HL-60 (cell line): ENCODE measurements around the gene NPAS2.

Experiments used
- DNase-seq, 2 experiments: peaks; one replicate each; pipeline ENCODE4 v3.0.0-alpha.2; 2010 to 2020; ENCODE audit warnings: low read depth in 1 of 2, low spot score in 1 of 2
- H3K27ac ChIP-seq: fragments of 250-450 bp; sonication (Bioruptor Pico); replicated peaks from 2 replicates; pipeline ENCODE4 v1.5.1; 2020; ENCODE audit warnings: mild to moderate bottlenecking, moderate library complexity
- H3K27me3 ChIP-seq: fragments of 250-450 bp; sonication (Bioruptor Pico); 2 replicates; pipeline ENCODE4 v1.5.1; 2021; ENCODE audit warnings: mild to moderate bottlenecking, moderate library complexity; ENCODE audit not compliant: insufficient read depth, poor library complexity, severe bottlenecking
- H3K4me3 ChIP-seq: replicated peaks from 2 replicates; pipeline ENCODE4 v1.5.1; 2011; ENCODE audit warnings: mild to moderate bottlenecking, control low read depth, low read length; ENCODE audit not compliant: insufficient read depth
- CTCF ChIP-seq: IDR thresholded peaks from one replicate; pipeline ENCODE4 v1.5.1; 2011; ENCODE audit warnings: low read length, control low read depth, inconsistent platforms; ENCODE audit not compliant: insufficient read depth
- GABPA ChIP-seq: IDR thresholded peaks from 2 replicates; pipeline ENCODE4 v1.6.1; 2012; ENCODE audit warnings: low read depth
- POLR2AphosphoS5 ChIP-seq: IDR thresholded peaks from 2 replicates; pipeline ENCODE4 v1.6.1; 2012; ENCODE audit warnings: low read depth
- SPI1 ChIP-seq: IDR thresholded peaks from 2 replicates; pipeline ENCODE4 v1.6.1; 2012; ENCODE audit warnings: low read depth, mild to moderate bottlenecking, borderline replicate concordance
- TF ChIP-seq, protein P1 (sequence below): IDR thresholded peaks from 2 replicates; pipeline ENCODE4 v1.6.1; 2012; ENCODE audit warnings: low read depth; ENCODE audit not compliant: insufficient replicate concordance

NPAS2 gene

GRCh38 chr2:100789361-100789760, 30.6 kb upstream of the NPAS2 start:
- Histone ChIP-seq H3K27me3 (no peaks in the 10 kb centered on the region), H3K27ac (no peak overlapping the region), H3K4me3 (no peak overlapping the region)
- DNase-seq: no peak
- TF ChIP-seq CTCF: no peak
- TF ChIP-seq, protein P1, sequence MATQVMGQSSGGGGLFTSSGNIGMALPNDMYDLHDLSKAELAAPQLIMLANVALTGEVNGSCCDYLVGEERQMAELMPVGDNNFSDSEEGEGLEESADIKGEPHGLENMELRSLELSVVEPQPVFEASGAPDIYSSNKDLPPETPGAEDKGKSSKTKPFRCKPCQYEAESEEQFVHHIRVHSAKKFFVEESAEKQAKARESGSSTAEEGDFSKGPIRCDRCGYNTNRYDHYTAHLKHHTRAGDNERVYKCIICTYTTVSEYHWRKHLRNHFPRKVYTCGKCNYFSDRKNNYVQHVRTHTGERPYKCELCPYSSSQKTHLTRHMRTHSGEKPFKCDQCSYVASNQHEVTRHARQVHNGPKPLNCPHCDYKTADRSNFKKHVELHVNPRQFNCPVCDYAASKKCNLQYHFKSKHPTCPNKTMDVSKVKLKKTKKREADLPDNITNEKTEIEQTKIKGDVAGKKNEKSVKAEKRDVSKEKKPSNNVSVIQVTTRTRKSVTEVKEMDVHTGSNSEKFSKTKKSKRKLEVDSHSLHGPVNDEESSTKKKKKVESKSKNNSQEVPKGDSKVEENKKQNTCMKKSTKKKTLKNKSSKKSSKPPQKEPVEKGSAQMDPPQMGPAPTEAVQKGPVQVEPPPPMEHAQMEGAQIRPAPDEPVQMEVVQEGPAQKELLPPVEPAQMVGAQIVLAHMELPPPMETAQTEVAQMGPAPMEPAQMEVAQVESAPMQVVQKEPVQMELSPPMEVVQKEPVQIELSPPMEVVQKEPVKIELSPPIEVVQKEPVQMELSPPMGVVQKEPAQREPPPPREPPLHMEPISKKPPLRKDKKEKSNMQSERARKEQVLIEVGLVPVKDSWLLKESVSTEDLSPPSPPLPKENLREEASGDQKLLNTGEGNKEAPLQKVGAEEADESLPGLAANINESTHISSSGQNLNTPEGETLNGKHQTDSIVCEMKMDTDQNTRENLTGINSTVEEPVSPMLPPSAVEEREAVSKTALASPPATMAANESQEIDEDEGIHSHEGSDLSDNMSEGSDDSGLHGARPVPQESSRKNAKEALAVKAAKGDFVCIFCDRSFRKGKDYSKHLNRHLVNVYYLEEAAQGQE: no peak
- TF ChIP-seq POLR2AphosphoS5: no peak
- TF ChIP-seq GABPA: no peak
- no peak for TF ChIP-seq SPI1

GRCh38 chr2:100791294-100791935, 28.5 kb upstream of the NPAS2 start:
- no peak overlapping the region for H3K27ac ChIP-seq
- no peak for TF ChIP-seq GABPA
- TF ChIP-seq SPI1: no peak
- TF ChIP-seq POLR2AphosphoS5: no peak
- TF ChIP-seq, protein P1: no peak
- no peak for TF ChIP-seq CTCF
- H3K4me3 ChIP-seq: no peak overlapping the region
- no peak for DNase-seq
- no peaks in the 10 kb centered on the region for H3K27me3 ChIP-seq

DNA sequence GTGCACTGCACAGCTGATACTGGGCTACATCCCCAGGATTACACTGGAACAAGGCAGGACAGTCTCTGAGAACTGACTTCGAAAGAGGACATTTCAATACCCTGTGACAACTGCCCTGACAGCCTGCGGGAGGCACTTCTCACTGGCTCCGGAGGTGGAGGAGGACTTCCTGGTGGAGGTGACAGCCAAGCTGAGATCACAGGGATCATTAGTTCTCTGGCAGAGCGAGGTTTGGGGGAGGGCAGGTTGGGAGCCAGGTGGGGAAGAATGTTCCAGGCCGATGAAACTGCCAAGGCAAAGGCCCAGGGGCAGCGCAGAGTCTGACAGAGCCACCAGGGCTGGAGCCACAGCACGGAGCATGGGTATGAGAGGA, 28.0 kb upstream of the NPAS2 start:
- no peaks in the 10 kb centered on the region for H3K27me3 ChIP-seq
- H3K4me3 ChIP-seq: no peak overlapping the region
- H3K27ac ChIP-seq: no peak overlapping the region
- no peak for DNase-seq
- TF ChIP-seq, protein P1: no peak
- no peak for TF ChIP-seq POLR2AphosphoS5
- TF ChIP-seq CTCF: no peak
